Body of pancreas (tissue), 4 donors: ENCODE data around the gene HS3ST4.

Source experiments
- CTCF ChIP-seq, 7 experiments: fragments of 450-650 bp in 4 of 7; fragments of 200-600 bp in 3 of 7; sonication (generic) in 3 of 7; IDR thresholded peaks; one replicate each; pipeline ENCODE4 v1.5.1; 2016 to 2019; ENCODE audit warnings: antibody characterized with exemption in 7 of 7
- POLR2A ChIP-seq, 3 donors: fragments of 450-650 bp; IDR thresholded peaks; one replicate each; pipeline ENCODE4 v1.6.1; 2016; ENCODE audit warnings: antibody characterized with exemption in 3 of 3, mild to moderate bottlenecking in 2 of 3

- TF ChIP-seq CTCF (IDR thresholded peaks at IDR 0.05) (no peak), POLR2A (IDR thresholded peaks at IDR 0.05) (no peak)
Measured at GRCh38 chr16:26120729-26121128, 429.0 kb downstream of the HS3ST4 start.
